Endodermal cell (in vitro differentiated cells): ENCODE measurements around the gene ALDH9A1. TPM values are rescaled to one million over a fixed set of nuclear protein-coding genes. Genes with fewer than 3 reads are reported as not detected.
"Not testable (repeated sequence)": the region's sequence is repeated elsewhere in the genome, so short reads cannot be mapped to it uniquely, and the experiment has no call there.

Experiments used
- DNase-seq: peaks from one replicate; pipeline ENCODE4 v3.0.0-alpha.2; 2017
- H3K27ac ChIP-seq: 2 replicates; pipeline ENCODE4 v1.5.1; 2013; ENCODE audit warnings: mild to moderate bottlenecking, low read depth, low read length, moderate library complexity
- H3K27me3 ChIP-seq: 2 replicates; pipeline ENCODE4 v1.6.1; 2013; ENCODE audit warnings: mild to moderate bottlenecking, low read length, moderate library complexity; ENCODE audit not compliant: insufficient read depth, control insufficient read depth, poor library complexity, severe bottlenecking
- H3K36me3 ChIP-seq: 2 replicates; pipeline ENCODE4 v1.7.0; 2013; ENCODE audit warnings: mild to moderate bottlenecking, low read length, moderate library complexity; ENCODE audit not compliant: control insufficient read depth, insufficient read depth
- H3K4me1 ChIP-seq: one replicate; pipeline ENCODE4 v1.7.0; 2013; ENCODE audit warnings: low read length; ENCODE audit not compliant: control insufficient read depth, insufficient read depth
- H3K4me3 ChIP-seq: 2 replicates; pipeline ENCODE4 v1.5.1; 2013; ENCODE audit warnings: mild to moderate bottlenecking, low read length, moderate library complexity
- H3K9ac ChIP-seq: 2 replicates; pipeline ENCODE4 v1.6.1; 2013; ENCODE audit warnings: mild to moderate bottlenecking, low read length, moderate library complexity; ENCODE audit not compliant: poor library complexity, severe bottlenecking; ENCODE audit errors: extremely low read depth
- H3K9me3 ChIP-seq: 2 replicates; pipeline ENCODE4 v1.6.1; 2013; ENCODE audit warnings: mild to moderate bottlenecking, low read length, moderate library complexity; ENCODE audit not compliant: control insufficient read depth
- H3K27ac Mint-ChIP-seq: 2 replicates; pipeline ENCODE4 v1.8.0; 2020; ENCODE audit warnings: mixed read lengths
- H3K27me3 Mint-ChIP-seq: 2 replicates; pipeline ENCODE4 v1.8.0; 2021; ENCODE audit warnings: mild to moderate bottlenecking, mixed read lengths; ENCODE audit not compliant: insufficient read depth
- H3K36me3 Mint-ChIP-seq: 2 replicates; pipeline ENCODE4 v1.8.0; 2020; ENCODE audit warnings: low read depth, mixed read lengths
- H3K4me1 Mint-ChIP-seq: 2 replicates; pipeline ENCODE4 v1.8.0; 2020; ENCODE audit warnings: mixed read lengths
- H3K4me3 Mint-ChIP-seq: 2 replicates; pipeline ENCODE4 v1.8.0; 2020; ENCODE audit warnings: mild to moderate bottlenecking, moderate library complexity, mixed read lengths
- H3K9me3 Mint-ChIP-seq: 2 replicates; pipeline ENCODE4 v1.8.0; 2020; ENCODE audit warnings: mild to moderate bottlenecking, mixed read lengths
- WGBS, 2 experiments: methylation state at CpG; one replicate each; pipeline versions ENCODE4 v1.1.5 to v1.1.7; 2013; ENCODE audit warnings: missing lambda C conversion rate in 2 of 2, mixed read lengths in 1 of 2; ENCODE audit not compliant: insufficient coverage in 1 of 2, insufficient read length in 1 of 2; 5-methylcytosine and 5-hydroxymethylcytosine counted together
- total RNA-seq, 2 donors: library from RNA; stranded (reverse); fragmentation: NEBNext Ultra II Directional in 1 of 2; extraction: Animal tissue kit (Norgen Biotek cat#: 25700) in 1 of 2; gene quantifications; 2 replicates in 1 of 2; 3 replicates in 1 of 2; pipeline ENCODE4 v1.2.1, GENCODE V29; 2021
- TF ChIP-seq, protein P1 (sequence below): fragments of 200-600 bp; sonication (generic); conservative IDR thresholded peaks from 2 replicates; pipeline ENCODE4 v1.5.0; 2021; ENCODE audit warnings: antibody characterized with exemption, mild to moderate bottlenecking

The ALDH9A1 gene
- total RNA-seq, 2 donors from 2014 or later = 47.6 to 52.2 TPM

DNA sequence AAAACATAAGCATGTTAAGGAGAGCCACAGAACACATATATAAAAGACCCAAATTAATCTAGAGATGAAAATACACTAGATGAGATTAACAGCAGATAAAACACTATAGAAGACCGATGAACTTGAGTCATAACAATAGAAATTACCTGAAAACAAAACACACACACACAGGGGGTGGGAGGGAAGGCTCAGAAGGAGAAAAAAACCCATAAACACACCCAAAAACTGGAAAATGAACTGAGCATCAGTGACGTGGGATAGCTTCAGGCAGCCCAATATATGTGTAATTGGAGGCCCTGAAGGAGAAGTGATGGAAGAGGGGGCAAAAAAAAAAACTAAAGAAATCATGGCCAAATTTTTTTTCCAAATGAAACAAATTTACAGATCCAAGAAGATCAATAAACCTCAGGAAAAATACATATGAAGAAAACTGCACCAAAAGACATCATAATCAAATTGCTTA, 11.4 kb downstream of the ALDH9A1 start:
- Histone ChIP-seq H3K27ac (no peak overlapping the region), H3K4me3 (no peak overlapping the region), H3K9ac (no peak overlapping the region), H3K36me3 (peaks cover 40% of the 10 kb centered on the region), H3K27me3 (peaks cover 10% of the 10 kb centered on the region), H3K4me1 (no peaks in the 10 kb centered on the region), H3K9me3 (peaks cover 29% of the 10 kb centered on the region)
- WGBS, 2 experiments = 92% methylated on average over 2 of the region's 2 CpGs; no CpG with 5 or more reads in 1 of the 2 experiments
- TF ChIP-seq, protein P1, sequence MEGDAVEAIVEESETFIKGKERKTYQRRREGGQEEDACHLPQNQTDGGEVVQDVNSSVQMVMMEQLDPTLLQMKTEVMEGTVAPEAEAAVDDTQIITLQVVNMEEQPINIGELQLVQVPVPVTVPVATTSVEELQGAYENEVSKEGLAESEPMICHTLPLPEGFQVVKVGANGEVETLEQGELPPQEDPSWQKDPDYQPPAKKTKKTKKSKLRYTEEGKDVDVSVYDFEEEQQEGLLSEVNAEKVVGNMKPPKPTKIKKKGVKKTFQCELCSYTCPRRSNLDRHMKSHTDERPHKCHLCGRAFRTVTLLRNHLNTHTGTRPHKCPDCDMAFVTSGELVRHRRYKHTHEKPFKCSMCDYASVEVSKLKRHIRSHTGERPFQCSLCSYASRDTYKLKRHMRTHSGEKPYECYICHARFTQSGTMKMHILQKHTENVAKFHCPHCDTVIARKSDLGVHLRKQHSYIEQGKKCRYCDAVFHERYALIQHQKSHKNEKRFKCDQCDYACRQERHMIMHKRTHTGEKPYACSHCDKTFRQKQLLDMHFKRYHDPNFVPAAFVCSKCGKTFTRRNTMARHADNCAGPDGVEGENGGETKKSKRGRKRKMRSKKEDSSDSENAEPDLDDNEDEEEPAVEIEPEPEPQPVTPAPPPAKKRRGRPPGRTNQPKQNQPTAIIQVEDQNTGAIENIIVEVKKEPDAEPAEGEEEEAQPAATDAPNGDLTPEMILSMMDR = no peak
- H3K9me3 Mint-ChIP-seq = peaks cover 26% of the 10 kb centered on the region
- no peaks in the 10 kb centered on the region for H3K27me3 Mint-ChIP-seq
- peaks cover 7% of the 10 kb centered on the region for H3K4me1 Mint-ChIP-seq
- no peak for DNase-seq
- no peak overlapping the region for H3K27ac Mint-ChIP-seq
- no peak overlapping the region for H3K4me3 Mint-ChIP-seq
- H3K36me3 Mint-ChIP-seq = peaks cover 58% of the 10 kb centered on the region

DNA sequence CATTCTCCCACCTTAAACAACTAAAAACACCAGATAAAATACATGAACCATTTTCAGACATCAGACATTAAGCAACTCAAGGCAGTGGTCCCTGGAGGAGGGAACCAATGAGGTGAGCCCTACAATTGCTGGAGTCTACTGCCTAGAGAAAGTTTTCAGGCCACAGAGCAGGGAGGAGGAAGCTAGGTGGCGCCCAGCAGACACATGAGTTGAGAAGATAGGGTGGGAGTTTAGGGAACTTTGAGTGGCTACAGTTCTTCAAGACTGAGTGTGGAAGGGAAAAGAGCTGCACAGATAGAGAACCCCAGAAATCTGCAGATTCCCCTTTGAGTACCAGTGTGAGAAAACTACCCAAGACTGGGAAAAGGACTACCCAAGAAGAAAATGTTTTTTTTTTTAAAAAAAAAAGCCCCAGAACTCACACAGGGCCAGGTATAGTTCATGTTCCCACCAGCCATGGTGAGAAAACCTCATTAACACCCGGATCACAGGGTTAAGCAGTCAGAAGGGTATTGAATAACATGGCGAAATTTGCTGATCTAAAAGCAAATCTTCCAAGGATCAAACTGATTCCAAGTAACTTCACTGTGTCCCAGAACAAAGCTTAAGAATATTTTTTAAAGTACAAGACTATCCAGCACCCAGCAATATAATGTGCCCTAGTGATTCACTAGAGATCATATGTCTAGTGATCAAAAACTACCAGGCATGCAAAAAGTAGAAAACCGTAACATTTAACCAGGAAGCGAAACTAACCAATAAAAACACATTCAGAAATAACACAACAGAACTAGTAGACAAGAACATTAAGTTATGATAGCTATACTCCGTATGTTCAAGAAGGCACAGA, 12.0 kb downstream of the ALDH9A1 start:
- Histone ChIP-seq H3K9ac (no peak overlapping the region), H3K27me3 (peaks cover 10% of the 10 kb centered on the region), H3K27ac (no peak overlapping the region), H3K9me3 (peaks cover 30% of the 10 kb centered on the region), H3K36me3 (peaks cover 40% of the 10 kb centered on the region), H3K4me1 (no peaks in the 10 kb centered on the region), H3K4me3 (no peak overlapping the region)
- Mint-ChIP-seq H3K36me3 (peaks cover 56% of the 10 kb centered on the region), H3K4me1 (peaks cover 9% of the 10 kb centered on the region), H3K27ac (no peak overlapping the region), H3K4me3 (no peak overlapping the region), H3K9me3 (peaks cover 20% of the 10 kb centered on the region), H3K27me3 (no peaks in the 10 kb centered on the region)
- peak; percentile 65 for DNase-seq
- WGBS, 2 experiments = 82 to 86% methylated on average over 2 to 6 of the region's 6 CpGs
- TF ChIP-seq, protein P1 = peak; percentile 65

DNA sequence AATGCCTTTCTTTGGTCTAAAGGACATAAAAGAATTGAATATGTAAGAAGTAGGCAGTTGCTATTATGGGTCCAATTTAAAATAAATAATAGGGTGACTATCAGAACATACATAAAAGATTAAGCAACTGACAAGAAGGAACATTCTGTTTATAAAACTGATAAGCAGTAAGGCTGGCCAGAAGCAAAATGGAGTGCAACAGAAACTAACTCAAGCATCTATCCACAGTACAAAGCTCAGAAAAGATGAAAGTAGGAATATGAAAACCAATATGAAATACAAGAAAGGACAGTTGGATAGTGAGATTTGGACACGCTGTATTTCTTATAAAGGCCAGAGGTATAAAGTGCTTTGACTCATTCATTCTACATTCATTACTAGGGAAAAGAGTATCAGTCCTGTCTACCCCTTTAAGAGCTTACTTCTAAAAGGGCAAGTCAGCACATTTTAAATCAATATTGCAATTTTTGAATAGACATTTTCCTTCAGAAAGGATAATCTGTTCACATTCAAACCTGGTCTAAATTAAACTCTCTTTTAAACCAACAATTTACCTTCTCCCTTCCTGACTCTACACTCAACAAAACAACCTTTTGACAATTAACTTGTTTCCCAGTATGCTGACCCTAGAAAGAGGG, 14.4 kb downstream of the ALDH9A1 start:
- no peaks in the 10 kb centered on the region for H3K4me1 ChIP-seq
- peaks cover 16% of the 10 kb centered on the region for H3K9me3 Mint-ChIP-seq
- peaks cover 53% of the 10 kb centered on the region for H3K36me3 ChIP-seq
- DNase-seq = no peak
- peaks cover 59% of the 10 kb centered on the region for H3K36me3 Mint-ChIP-seq
- H3K27me3 ChIP-seq = peaks cover 10% of the 10 kb centered on the region
- WGBS, 2 experiments = 86 to 100% methylated on average over 1 of the region's 1 CpG
- H3K9ac ChIP-seq = no peak overlapping the region
- no peak overlapping the region for H3K27ac Mint-ChIP-seq
- TF ChIP-seq, protein P1 = no peak
- peaks cover 40% of the 10 kb centered on the region for H3K9me3 ChIP-seq
- H3K4me1 Mint-ChIP-seq = peaks cover 9% of the 10 kb centered on the region
- no peak overlapping the region for H3K4me3 ChIP-seq
- H3K27me3 Mint-ChIP-seq = no peaks in the 10 kb centered on the region
- H3K27ac ChIP-seq = no peak overlapping the region
- no peak overlapping the region for H3K4me3 Mint-ChIP-seq

DNA sequence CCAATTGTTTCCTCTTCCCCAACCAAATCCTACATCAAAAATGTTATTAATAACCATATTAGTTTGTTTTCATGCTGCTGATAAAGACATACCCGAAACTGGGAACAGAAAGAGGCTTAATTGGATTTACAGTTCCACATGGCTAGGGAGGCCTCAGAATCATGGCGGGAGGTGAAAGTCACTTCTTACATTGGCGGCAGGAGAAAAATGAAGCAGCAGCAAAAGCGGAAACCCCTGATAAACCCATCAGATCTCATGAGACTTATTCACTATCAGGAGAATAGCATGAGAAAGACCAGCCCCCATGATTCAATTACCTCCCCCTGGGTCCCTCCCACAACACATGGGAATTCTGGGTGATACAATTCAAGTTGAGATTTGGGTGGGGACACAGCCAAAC, 17.6 kb downstream of the ALDH9A1 start:
- H3K9me3 ChIP-seq = peaks cover 36% of the 10 kb centered on the region
- H3K4me1 Mint-ChIP-seq, H3K4me3 ChIP-seq, H3K27ac ChIP-seq, H3K4me3 Mint-ChIP-seq, DNase-seq, H3K27ac Mint-ChIP-seq, H3K27me3 Mint-ChIP-seq, H3K27me3 ChIP-seq, H3K4me1 ChIP-seq, H3K9ac ChIP-seq: not testable (repeated sequence)
- H3K36me3 ChIP-seq = peaks cover 60% of the 10 kb centered on the region
- peaks cover 16% of the 10 kb centered on the region for H3K9me3 Mint-ChIP-seq
- WGBS, 2 experiments = 91 to 100% methylated on average over 1 to 4 of the region's 4 CpGs
- peaks cover 62% of the 10 kb centered on the region for H3K36me3 Mint-ChIP-seq
